Mesodermal cell (in vitro differentiated cells): Measurements from ENCODE around the gene GCK.
A peak's percentile ranks its signal among the peaks of the same experiment; 100 is the strongest.

ENCODE experiments used
- H3K27ac ChIP-seq: 2 replicates; pipeline ENCODE4 v1.7.0; 2013; ENCODE audit warnings: mild to moderate bottlenecking, low read depth, low read length, moderate library complexity; ENCODE audit not compliant: severe bottlenecking
- H3K36me3 ChIP-seq: 2 replicates; pipeline ENCODE4 v1.7.1; 2013; ENCODE audit warnings: mild to moderate bottlenecking, low read length, moderate library complexity; ENCODE audit not compliant: control insufficient read depth, insufficient read depth
- H3K4me1 ChIP-seq: one replicate; pipeline ENCODE4 v1.7.1; 2013; ENCODE audit warnings: mild to moderate bottlenecking, low read length; ENCODE audit not compliant: insufficient read depth, control insufficient read depth, poor library complexity, severe bottlenecking
- H3K4me3 ChIP-seq: 2 replicates; pipeline ENCODE4 v1.7.0; 2013; ENCODE audit warnings: low read length, control low read depth, mild to moderate bottlenecking; ENCODE audit not compliant: insufficient read depth, poor library complexity, severe bottlenecking; ENCODE audit errors: extremely low read depth
- H3K9me3 ChIP-seq: 2 replicates; pipeline ENCODE4 v1.7.1; 2013; ENCODE audit warnings: mild to moderate bottlenecking, low read length, moderate library complexity; ENCODE audit not compliant: control insufficient read depth
- WGBS, 2 experiments: methylation state at CpG; one replicate each; pipeline ENCODE4 v1.1.5; 2013; ENCODE audit warnings: missing lambda C conversion rate in 2 of 2; ENCODE audit not compliant: insufficient coverage in 2 of 2; 5-methylcytosine and 5-hydroxymethylcytosine counted together

GCK gene

DNA sequence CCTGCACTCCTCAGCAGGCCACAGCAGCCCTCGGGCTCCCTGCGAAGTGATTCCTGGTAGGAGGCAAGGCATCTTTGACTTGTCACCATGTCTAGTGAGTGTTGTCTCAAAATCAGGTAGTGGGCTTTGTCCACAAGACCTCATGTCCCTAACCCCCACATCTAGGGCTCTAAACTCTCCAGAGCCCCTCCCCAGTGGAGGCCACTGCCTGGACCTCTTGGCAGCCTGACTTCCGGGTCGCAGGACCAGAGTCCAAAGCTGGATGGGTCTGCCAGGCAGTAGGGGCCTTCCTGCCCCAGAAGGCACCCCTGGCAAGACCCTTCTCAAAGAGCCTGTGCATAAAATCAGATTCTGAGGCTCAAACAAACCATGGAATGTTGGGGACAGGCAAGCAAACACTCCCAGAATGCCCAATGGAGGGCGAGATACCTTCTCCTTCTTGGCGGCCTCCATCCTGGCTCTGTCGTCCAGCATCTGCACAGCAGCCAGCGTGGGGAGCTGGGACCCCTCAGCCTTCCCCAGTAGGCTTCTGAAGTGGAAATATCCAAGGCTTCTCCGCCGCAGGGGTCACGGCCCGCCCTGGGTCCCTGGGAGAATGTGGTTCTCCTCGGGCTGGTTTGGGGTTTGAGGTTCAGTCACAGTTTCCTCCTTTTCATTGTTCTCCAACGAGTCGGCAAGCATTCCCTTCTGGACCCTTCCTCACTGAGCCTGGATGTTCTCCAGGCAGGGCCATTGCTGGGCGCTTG, 586 bp downstream of the GCK start:
- Histone ChIP-seq H3K36me3 (no peaks in the 10 kb centered on the region), H3K4me3 (no peak overlapping the region), H3K27ac (no peak overlapping the region), H3K9me3 (no peaks in the 10 kb centered on the region), H3K4me1 (peaks cover 20% of the 10 kb centered on the region)
- 87% methylated on average over 8 to 13 of the region's 16 CpGs for WGBS, 2 experiments

GRCh38 chr7:44187636-44188416, 1.4 kb downstream of the GCK start:
- H3K4me1 ChIP-seq: peaks cover 20% of the 10 kb centered on the region
- H3K4me3 ChIP-seq: no peak overlapping the region
- WGBS, 2 experiments: 92 to 97% methylated on average over 7 to 9 of the region's 9 CpGs
- H3K9me3 ChIP-seq: no peaks in the 10 kb centered on the region
- H3K36me3 ChIP-seq: no peaks in the 10 kb centered on the region
- no peak overlapping the region for H3K27ac ChIP-seq

- Histone ChIP-seq H3K36me3 (no peaks in the 10 kb centered on the region), H3K4me1 (peaks cover 20% of the 10 kb centered on the region), H3K4me3 (no peak overlapping the region), H3K9me3 (peaks cover 6% of the 10 kb centered on the region), H3K27ac (no peak overlapping the region)
- 89 to 93% methylated on average over 2 to 5 of the region's 5 CpGs for WGBS, 2 experiments
Measured at GRCh38 chr7:44186736-44187135, 2.5 kb downstream of the GCK start.

DNA sequence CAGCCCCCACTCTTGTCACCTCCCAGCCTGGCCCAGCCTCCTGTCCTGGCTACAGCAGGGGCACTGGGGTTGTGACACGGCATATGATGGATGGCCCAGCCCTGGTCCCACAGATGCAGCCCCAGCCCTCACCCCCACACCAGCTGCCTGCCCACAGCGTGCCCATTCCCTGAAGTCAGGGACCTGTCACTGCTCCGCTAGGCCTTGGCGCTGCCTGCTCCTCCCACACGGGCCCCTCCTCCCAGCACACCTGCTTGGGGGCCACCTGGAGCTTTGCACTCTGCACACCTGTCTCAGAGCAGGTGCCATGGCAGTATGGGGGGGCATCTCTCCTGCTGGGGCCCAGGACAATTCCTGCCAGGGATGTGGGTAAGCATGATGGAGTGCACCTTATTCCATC, 3.5 kb downstream of the GCK start:
- 100% methylated on average over 1 of the region's 5 CpGs; no CpG with 5 or more reads in 1 of the 2 experiments for WGBS, 2 experiments

DNA sequence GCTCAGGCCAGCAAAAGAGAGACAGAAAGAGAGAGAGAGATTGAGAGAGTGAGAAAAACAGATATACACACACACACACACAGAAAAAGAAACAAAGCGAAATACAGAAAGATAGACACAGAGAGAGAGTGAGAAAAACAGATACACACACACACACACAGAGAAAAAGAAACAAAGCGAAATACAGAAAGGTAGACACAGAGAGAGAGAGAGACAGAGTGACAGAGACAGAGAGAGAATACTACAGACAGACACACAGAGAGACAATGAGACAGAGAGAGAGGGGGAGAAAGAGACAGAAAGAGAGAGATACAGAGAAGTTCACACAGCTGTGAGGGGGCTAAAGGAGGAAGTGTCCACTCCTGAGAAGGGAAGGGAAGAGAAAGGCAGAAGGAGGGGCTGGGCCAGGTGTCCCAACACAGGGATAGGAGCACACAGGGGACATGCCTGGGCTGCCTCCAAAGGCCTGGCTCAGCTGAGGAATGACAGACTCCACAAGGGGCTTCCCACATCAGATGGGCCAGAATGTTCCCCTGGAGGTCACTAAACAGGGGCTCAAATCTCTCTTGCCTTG, 4.3 kb downstream of the GCK start:
- Histone ChIP-seq H3K36me3 (no peaks in the 10 kb centered on the region), H3K4me3 (no peak overlapping the region), H3K9me3 (peaks cover 6% of the 10 kb centered on the region), H3K27ac (peak overlapping the region; percentile 1), H3K4me1 (peaks cover 20% of the 10 kb centered on the region)
- no CpG with 5 or more reads among the region's 2 CpGs for WGBS, 2 experiments

More for the DNA sequence above, 3.5 kb downstream of the GCK start:
- Histone ChIP-seq H3K4me1 (peaks cover 20% of the 10 kb centered on the region), H3K4me3 (no peak overlapping the region), H3K9me3 (peaks cover 6% of the 10 kb centered on the region), H3K27ac (no peak overlapping the region), H3K36me3 (no peaks in the 10 kb centered on the region)

DNA sequence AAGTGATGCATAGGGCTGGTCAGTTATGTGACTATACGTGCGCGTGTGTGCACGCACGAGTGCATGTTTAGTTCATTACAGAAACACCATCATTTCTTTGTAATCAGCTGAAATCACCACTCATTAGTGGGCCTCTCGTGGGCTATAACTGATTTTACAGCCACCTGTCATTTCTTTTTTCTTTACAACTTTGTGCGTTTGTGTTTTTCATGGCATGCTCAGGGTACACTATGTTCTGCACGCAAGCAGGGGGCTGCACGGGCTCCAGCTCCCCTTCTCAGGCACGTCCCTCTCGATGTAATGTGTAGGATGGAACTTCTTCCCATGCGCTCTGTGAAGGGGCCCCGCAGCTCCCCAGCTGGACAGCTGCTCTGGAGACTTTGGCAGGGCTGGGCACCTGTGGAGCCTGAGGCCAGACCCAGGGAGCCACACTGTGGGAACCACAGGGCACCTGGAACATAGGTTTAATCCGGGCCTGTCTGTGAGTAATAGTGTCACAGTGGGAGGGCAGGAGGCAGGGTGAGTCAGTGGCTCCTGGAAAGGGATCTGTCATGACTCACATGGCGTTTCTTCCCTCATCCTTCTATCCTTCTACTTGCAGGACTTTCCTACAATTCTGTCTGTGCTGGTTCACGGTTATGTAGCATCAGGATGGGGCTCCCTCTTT, 4.9 kb downstream of the GCK start:
- peaks cover 6% of the 10 kb centered on the region for H3K9me3 ChIP-seq
- 74 to 82% methylated on average over 10 to 13 of the region's 16 CpGs for WGBS, 2 experiments
- H3K36me3 ChIP-seq: no peaks in the 10 kb centered on the region
- H3K4me3 ChIP-seq: no peak overlapping the region
- peak overlapping the region; percentile 1 for H3K27ac ChIP-seq
- peaks cover 20% of the 10 kb centered on the region for H3K4me1 ChIP-seq

- WGBS, 2 experiments: 51 to 80% methylated on average over 2 of the region's 2 CpGs
- Histone ChIP-seq H3K9me3 (peaks cover 6% of the 10 kb centered on the region), H3K36me3 (no peaks in the 10 kb centered on the region), H3K4me3 (no peak overlapping the region), H3K4me1 (peaks cover 20% of the 10 kb centered on the region), H3K27ac (no peak overlapping the region)
Measured at GRCh38 chr7:44183386-44183785, 5.9 kb downstream of the GCK start.

GRCh38 chr7:44182827-44183226, 6.4 kb downstream of the GCK start:
- no peaks in the 10 kb centered on the region for H3K36me3 ChIP-seq
- peaks cover 20% of the 10 kb centered on the region for H3K4me1 ChIP-seq
- 76 to 86% methylated on average over 5 of the region's 5 CpGs for WGBS, 2 experiments
- H3K4me3 ChIP-seq: no peak overlapping the region
- peaks cover 6% of the 10 kb centered on the region for H3K9me3 ChIP-seq
- H3K27ac ChIP-seq: no peak overlapping the region

DNA sequence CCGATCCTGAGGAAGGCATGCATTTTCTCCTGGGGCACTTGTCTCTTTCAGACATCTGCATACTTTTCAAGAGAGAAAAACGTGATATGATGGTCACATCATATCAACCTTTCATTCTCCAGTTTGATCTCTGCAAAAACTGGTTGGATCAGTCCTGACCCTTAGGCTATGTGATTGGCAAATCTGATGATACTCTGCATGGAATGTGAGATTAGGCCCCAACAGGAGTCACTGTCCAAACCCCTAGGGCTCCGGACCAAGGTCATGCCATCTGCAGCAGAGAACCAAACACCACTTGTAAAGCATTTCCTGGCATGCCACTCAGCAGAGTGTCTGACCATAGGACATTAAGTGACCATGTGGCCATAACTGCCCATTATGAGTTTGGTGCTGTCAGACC, 8.6 kb downstream of the GCK start:
- Histone ChIP-seq H3K4me3 (no peak overlapping the region), H3K4me1 (peaks cover 17% of the 10 kb centered on the region), H3K27ac (no peak overlapping the region), H3K36me3 (no peaks in the 10 kb centered on the region), H3K9me3 (peaks cover 6% of the 10 kb centered on the region)
- 85 to 88% methylated on average over 1 to 3 of the region's 3 CpGs for WGBS, 2 experiments

- H3K4me3 ChIP-seq: no peak overlapping the region
- H3K9me3 ChIP-seq: peaks cover 5% of the 10 kb centered on the region
- WGBS, 2 experiments: 72 to 86% methylated on average over 3 to 4 of the region's 4 CpGs
- H3K4me1 ChIP-seq: no peaks in the 10 kb centered on the region
- H3K27ac ChIP-seq: no peak overlapping the region
- no peaks in the 10 kb centered on the region for H3K36me3 ChIP-seq
Measured at GRCh38 chr7:44177570-44178131, 11.6 kb downstream of the GCK start.
